Epithelial cell of esophagus (primary cell): ENCODE measurements around the gene SLC6A12.

Experiments used
- DNase-seq: peaks from one replicate; pipeline ENCODE4 v3.0.0; 2010; ENCODE audit warnings: low read depth
- H3K4me3 ChIP-seq: 2 replicates; pipeline ENCODE4 v1.5.1; 2011; ENCODE audit warnings: mild to moderate bottlenecking, low read length, control low read depth
- CTCF ChIP-seq: IDR thresholded peaks from 2 replicates; pipeline ENCODE4 v1.5.1; 2011; ENCODE audit warnings: low read depth, mild to moderate bottlenecking, low read length, control low read depth, inconsistent platforms; ENCODE audit not compliant: insufficient read depth; ENCODE audit errors: missing control alignments

Gene SLC6A12

DNA sequence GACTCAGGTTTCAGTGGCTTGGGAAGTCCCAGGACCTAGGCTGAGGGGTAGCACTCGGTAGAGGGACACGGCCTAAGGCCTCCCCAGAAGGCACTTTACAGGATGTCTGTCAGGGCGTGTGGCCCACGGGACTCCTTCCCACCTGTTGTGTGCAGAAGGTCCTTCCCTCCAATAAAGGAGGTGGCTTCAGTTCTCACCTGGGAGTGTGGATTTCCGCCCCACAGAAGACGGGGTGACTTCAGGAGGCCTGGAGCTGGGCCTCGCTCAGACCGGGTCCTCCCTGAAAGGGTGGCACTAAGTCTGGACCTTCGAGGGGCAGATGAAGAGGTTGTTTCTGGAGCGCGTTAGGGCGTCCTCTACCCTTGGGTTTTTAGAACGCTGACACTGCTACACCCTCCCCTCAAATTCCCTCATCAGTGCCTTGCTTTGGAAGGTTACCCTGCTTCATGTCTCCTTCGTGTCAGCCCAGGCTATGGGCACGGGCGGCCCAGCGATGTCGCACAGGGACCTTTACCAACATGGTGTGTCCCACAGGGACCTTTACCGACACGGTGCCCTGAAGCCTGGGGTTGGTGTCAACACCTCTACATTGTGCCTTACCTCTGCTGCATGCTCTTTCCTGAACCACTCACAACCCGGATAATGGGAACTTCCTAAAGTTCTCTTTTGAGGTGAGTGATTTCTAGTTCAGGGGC lies 7.1 kb downstream of the SLC6A12 start:
- no peak for TF ChIP-seq CTCF
- H3K4me3 ChIP-seq = no peak overlapping the region
- no peak for DNase-seq

- DNase-seq = no peak
- no peak for TF ChIP-seq CTCF
- H3K4me3 ChIP-seq = no peak overlapping the region
Observed at GRCh38 chr12:205026-205425, 8.9 kb downstream of the SLC6A12 start.

- no peak for TF ChIP-seq CTCF
- H3K4me3 ChIP-seq = no peak overlapping the region
- DNase-seq = no peak
Observed at GRCh38 chr12:204261-204678, 9.7 kb downstream of the SLC6A12 start.

DNA sequence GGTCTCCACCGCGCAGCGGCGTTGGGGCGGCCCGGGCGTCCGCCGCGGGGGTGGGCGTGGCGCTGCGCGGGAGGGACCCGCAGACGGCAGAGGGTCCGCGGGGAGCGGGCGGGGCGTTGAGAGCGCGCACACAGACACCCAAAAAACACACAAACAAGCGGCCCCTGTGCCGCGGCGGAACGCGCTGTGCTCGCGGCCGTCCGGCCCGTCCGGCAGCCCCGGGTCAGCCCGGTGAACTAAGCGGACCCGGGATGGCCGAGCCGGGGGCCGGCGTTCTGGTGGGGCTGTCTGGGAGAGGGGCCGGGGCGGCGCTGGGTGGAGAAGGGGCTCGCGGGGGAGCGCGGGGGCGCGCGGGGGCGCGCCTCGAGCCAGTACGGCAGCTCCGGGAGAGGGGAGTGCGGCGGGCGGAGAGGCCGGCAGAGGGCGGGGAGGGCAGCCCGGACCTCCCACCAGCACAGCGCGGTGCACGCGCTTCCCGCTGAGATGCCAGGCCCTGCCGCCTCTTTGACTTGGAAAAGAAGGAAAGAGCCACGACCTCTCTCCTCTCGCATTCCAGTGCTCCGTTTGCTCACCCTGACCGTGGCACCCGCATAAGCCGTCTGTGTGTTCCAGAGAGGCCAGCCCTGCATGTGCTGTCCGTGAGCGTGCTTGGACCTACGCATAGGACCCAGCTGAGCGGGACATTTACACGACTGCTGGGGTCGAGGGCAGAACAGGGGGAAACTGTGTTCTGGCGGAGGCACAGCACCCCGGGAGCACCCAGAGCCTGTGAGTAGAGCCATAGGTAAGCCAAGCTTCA lies 10.3 kb downstream of the SLC6A12 start:
- no peak overlapping the region for H3K4me3 ChIP-seq
- TF ChIP-seq CTCF = no peak
- DNase-seq = no peak

DNA sequence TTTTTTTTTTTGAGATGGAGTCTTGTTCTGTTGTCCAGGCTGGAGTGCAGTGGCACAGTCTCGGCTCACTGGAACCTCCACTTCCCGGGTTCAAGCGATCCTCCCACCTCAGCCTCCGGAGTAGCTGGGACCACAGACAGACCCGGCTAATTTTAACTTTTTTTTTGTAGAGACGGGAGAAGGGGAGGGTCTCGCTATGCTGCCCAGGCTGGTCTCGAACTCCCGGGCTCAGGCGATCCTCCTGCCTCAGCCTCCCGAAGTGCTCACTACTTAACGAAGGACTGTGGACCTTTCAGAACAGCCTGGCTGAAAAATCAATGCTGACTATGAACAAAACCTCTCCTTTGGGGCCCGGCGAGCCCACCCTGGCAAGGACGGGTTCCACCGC lies 10.9 kb downstream of the SLC6A12 start:
- H3K4me3 ChIP-seq = no peak overlapping the region
- no peak for TF ChIP-seq CTCF
- DNase-seq = no peak

DNA sequence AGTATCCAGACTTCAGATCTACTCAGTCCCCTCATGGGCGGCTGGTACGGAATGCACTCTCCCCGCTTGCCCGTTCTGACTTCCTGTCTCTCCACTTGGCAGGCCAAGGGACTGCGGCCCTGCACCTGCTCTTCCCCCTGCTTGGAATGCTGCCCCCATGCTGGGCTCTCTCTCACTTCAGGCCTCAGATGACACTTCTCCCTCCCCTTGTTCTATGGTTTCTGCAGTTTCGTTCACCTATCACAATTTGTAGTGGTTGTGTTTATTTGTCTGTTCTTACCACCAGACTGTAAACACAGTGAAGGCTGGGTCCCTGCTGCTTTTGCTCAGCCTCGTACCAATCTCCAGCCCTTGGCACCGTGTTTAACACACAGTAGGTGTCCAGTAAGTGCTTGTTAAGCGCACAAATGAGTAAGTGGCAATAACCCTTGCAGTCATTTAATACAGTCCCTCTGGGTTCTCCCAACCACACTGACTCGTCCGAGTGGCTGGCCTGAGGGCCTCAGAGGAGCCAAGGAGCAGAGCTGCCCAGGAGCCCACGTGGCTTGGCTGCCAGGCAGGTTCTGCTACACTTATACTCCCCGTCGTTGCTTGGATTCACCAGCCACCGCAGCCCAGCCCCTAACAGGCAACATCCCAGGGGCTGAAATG lies 11.8 kb downstream of the SLC6A12 start:
- peak; percentile 10 for DNase-seq
- H3K4me3 ChIP-seq = no peak overlapping the region
- TF ChIP-seq CTCF = no peak
